OCI-LY3 (cell line): ENCODE data around the gene SLC9A7.

Experiments
- H2AFZ ChIP-seq: fragments of 200-600, 300-600 bp; shearing (Covaris generic); 2 replicates; pipeline ENCODE4 v1.6.0; 2014; ENCODE audit warnings: antibody characterized with exemption, low read depth, low read length
- H3K27ac ChIP-seq: fragments of 200-600, 300-600 bp; sonication (generic); 2 replicates; pipeline ENCODE4 v1.5.1; 2014; ENCODE audit warnings: mild to moderate bottlenecking, low read length, moderate library complexity, mixed read lengths
- H3K27me3 ChIP-seq: fragments of 200-600, 300-600 bp; sonication (generic); 2 replicates; pipeline ENCODE4 v1.6.1; 2014; ENCODE audit warnings: low read depth, low read length, mixed read lengths
- H3K36me3 ChIP-seq: fragments of 200-600, 300-600 bp; sonication (generic); replicated peaks from 2 replicates; pipeline ENCODE3; 2014; ENCODE audit warnings: low read depth, low read length, mixed read lengths
- H3K4me1 ChIP-seq: fragments of 300-600, 200-600 bp; sonication (generic); 2 replicates; pipeline ENCODE4 v1.6.1; 2014; ENCODE audit warnings: low read length, mixed read lengths
- H3K4me2 ChIP-seq: fragments of 200-600, 300-600 bp; sonication (generic); 2 replicates; pipeline ENCODE4 v1.6.1; 2014; ENCODE audit warnings: low read length, mixed read lengths
- H3K4me3 ChIP-seq: fragments of 300-600, 200-600 bp; sonication (generic); 2 replicates; pipeline ENCODE4 v1.5.1; 2014; ENCODE audit warnings: antibody characterized with exemption, mild to moderate bottlenecking, low read length, moderate library complexity
- H3K79me2 ChIP-seq: fragments of 300-600, 200-600 bp; shearing (Covaris generic); 2 replicates; pipeline ENCODE4 v1.6.1; 2014; ENCODE audit warnings: mild to moderate bottlenecking, low read length, mixed read lengths
- H3K9ac ChIP-seq: fragments of 300-600, 200-600 bp; shearing (Covaris generic); 2 replicates; pipeline ENCODE4 v1.6.0; 2014; ENCODE audit warnings: mild to moderate bottlenecking, low read length, moderate library complexity
- H3K9me3 ChIP-seq: fragments of 200-600, 300-600 bp; shearing (Covaris generic); 2 replicates; pipeline ENCODE4 v1.6.1; 2014; ENCODE audit warnings: low read length, mixed read lengths; ENCODE audit not compliant: insufficient read depth
- H4K20me1 ChIP-seq: fragments of 200-600, 300-600 bp; sonication (generic); 2 replicates; pipeline ENCODE4 v1.6.1; 2016; ENCODE audit warnings: low read length, mixed read lengths; ENCODE audit not compliant: insufficient read depth
- CTCF ChIP-seq: fragments of 200-600, 300-600 bp; sonication (generic); IDR thresholded peaks from 2 replicates; pipeline ENCODE4 v1.5.1; 2014; ENCODE audit warnings: antibody characterized with exemption, low read length, low read depth
- EZH2phosphoT487 ChIP-seq: fragments of 200-600 bp; shearing (Covaris generic); IDR thresholded peaks from 2 replicates; pipeline ENCODE4 v1.6.1; 2018; ENCODE audit warnings: antibody characterized with exemption, mixed run types, low read depth

Gene SLC9A7

DNA sequence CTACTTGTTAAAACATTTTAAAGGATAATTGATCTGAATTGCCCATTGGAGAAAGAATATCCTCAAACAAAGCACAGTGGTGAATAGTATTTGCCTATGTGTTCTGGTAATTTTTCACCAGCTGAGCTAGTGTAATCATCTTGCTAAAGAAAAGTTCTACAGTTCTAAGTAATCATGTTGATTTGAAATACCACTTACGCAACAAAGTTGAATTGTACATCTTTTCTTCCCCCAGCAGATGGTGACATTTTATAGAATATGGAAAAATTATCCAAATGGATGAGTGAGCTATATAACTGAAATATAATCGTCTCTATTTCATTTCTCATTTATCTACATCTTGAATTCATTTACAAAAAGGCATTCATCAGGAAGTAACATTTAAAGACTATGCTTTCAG lies 204.0 kb downstream of the SLC9A7 start:
- H4K20me1 ChIP-seq: no peaks in the 10 kb centered on the region
- no peak overlapping the region for H3K4me2 ChIP-seq
- H3K27me3 ChIP-seq: no peaks in the 10 kb centered on the region
- H3K27ac ChIP-seq: no peak overlapping the region
- peak; percentile 34 for TF ChIP-seq CTCF
- no peak for TF ChIP-seq EZH2phosphoT487
- no peaks in the 10 kb centered on the region for H3K79me2 ChIP-seq
- H3K9ac ChIP-seq: no peak overlapping the region
- no peaks in the 10 kb centered on the region for H3K36me3 ChIP-seq
- no peaks in the 10 kb centered on the region for H3K9me3 ChIP-seq
- H2AFZ ChIP-seq: no peak overlapping the region
- H3K4me1 ChIP-seq: no peaks in the 10 kb centered on the region
- H3K4me3 ChIP-seq: no peak overlapping the region

DNA sequence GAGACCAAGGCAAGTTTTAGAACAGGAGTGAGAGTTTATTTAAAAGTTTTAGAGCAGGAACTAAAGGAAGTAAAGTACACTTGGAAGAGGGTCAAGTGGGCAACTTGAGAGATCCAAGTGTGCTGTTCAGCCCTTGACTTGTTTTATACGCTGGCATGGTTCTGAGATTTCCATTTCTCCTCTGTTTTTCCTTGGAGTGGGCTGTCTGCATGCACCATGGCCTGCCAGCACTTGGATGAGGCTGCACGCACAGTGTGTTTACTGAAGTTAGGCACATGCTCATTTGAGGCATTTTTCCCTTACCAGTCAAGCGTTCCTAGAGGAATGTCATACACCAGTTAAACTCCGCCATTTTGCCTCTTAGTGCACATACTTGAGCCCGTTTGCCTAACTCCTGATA lies 205.0 kb downstream of the SLC9A7 start:
- H4K20me1 ChIP-seq: no peaks in the 10 kb centered on the region
- H3K79me2 ChIP-seq: no peaks in the 10 kb centered on the region
- no peak overlapping the region for H2AFZ ChIP-seq
- no peaks in the 10 kb centered on the region for H3K9me3 ChIP-seq
- TF ChIP-seq EZH2phosphoT487: no peak
- TF ChIP-seq CTCF: no peak
- H3K4me1 ChIP-seq: no peaks in the 10 kb centered on the region
- H3K27me3 ChIP-seq: no peaks in the 10 kb centered on the region
- H3K27ac ChIP-seq: no peak overlapping the region
- no peak overlapping the region for H3K4me2 ChIP-seq
- no peak overlapping the region for H3K4me3 ChIP-seq
- no peak overlapping the region for H3K9ac ChIP-seq
- no peaks in the 10 kb centered on the region for H3K36me3 ChIP-seq

DNA sequence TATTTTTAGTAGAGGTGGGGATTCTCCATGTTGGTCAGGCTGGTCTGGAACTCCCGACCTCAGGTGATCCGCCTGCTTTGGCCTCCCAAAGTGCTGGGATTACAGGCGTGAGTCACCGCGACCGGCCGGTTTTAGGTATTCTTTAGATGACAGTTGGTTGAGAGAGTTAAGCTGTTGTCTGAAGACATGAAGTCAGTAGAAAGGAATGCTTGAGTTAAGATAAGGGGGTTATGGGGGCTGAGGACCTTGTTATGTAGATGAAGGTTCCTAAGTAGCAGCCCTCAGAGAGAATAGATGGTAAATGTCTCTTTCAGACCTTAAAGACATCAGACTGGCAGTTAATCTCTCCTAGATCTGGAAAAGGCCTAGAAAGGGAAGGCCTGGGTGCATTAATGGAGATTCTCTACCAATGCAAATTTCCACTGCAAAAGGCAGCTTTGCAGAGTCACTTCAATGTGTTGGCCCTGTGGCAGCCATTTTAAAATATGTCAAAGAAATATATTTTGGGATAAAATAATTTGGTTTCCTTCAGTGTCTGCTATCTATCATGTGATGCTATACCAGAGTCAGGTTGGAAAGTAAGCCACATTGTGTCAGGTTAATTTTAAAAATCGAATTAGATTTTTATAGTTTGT lies 207.3 kb downstream of the SLC9A7 start:
- Histone ChIP-seq H3K9me3 (no peaks in the 10 kb centered on the region), H3K27me3 (no peaks in the 10 kb centered on the region), H4K20me1 (peaks cover 6% of the 10 kb centered on the region; the same call in 1 of the 2 replicates), H3K9ac (no peak overlapping the region), H3K4me1 (peaks cover under 1% of the 10 kb centered on the region), H3K79me2 (peaks cover 17% of the 10 kb centered on the region), H2AFZ (no peak overlapping the region), H3K36me3 (peaks cover 16% of the 10 kb centered on the region), H3K4me3 (no peak overlapping the region), H3K27ac (no peak overlapping the region), H3K4me2 (no peak overlapping the region)
- TF ChIP-seq EZH2phosphoT487 (no peak), CTCF (no peak)

- H4K20me1 ChIP-seq: peaks cover 13% of the 10 kb centered on the region
- H3K9me3 ChIP-seq: no peaks in the 10 kb centered on the region
- no peaks in the 10 kb centered on the region for H3K27me3 ChIP-seq
- no peak overlapping the region for H3K9ac ChIP-seq
- H3K79me2 ChIP-seq: peaks cover 30% of the 10 kb centered on the region
- peaks cover 5% of the 10 kb centered on the region for H3K4me1 ChIP-seq
- H3K4me2 ChIP-seq: no peak overlapping the region
- H3K4me3 ChIP-seq: no peak overlapping the region
- H2AFZ ChIP-seq: no peak overlapping the region
- H3K27ac ChIP-seq: no peak overlapping the region
- TF ChIP-seq CTCF (no peak), EZH2phosphoT487 (no peak)
- H3K36me3 ChIP-seq: peaks cover 16% of the 10 kb centered on the region
These were observed 209.0 kb downstream of the SLC9A7 start for GRCh38 chrX:46549914-46550313.
